ENCODE measurements around the gene PIGS.

The PIGS gene

DNA sequence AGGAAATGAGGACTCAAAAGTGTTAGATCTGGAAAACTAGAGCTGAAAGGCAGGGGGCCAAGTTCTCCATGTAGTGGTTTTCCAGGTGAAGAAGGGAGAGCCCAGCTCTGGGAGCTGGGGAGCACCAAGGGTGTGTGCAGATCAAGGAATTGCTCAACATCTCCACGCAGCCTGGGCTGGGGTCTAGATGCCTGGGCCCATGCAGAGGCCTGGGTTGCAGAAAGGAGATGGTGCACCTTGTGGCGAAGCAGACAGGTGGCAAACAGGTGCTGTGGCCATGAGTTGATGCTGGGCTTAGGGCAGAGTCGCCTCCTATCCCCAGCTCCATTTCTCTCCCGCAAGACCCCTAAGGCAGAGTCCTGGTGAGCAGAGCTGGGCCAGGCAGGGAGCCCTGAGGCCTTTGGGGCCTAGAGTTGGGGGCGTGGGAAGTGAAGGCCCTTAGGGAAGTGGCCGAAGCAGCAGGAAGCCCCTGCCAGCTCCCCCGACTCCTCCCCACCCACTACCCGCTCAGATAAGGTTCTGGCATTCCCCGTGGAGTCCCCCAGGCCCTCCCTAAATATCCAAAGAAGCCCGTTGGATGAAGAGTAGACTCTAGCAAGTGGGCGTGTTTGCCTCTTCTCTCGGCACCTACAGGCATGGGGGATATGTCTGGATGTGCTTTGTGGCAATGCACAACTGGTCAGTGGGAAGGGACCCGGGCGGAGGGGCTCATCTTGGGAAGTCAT, 64.4 kb downstream of the PIGS start:
- DNase-seq (ENCODE audit: low spot score): no peak

DNA sequence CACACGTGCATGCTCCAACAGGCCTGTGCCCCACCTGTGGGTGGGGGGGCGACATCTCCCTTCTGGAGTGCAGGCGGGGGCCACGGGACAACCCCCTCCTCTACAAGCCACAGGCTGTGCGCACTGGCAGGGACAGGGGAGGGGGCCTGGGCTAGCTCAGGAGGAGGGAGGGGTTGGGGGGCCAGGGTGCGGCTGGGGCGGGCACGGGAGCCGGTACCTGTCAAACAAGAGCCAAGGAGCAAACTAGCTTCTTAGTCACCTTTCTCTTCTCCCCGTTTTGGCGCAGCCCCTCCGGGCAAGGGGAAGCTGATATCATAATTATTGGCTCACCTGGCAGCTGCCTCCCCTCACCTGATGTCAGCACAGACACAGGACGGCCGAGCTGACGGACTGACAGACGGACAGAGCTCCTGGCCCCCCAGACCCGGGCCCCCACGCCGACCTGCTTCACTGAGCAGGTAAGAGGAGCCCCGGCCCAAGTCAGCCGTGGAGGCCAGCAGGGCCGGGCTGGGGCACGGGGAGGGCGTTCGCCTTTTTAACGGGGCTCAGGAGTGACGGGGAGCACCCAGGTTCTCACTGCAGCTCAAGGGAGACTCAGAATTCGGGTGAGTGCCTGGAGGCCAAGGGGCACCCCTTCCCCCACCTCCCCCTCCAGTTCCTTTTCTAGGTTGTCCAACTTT, 65.2 kb downstream of the PIGS start, which contains the start of gene FOXN1:
Gene FOXN1 (plus strand): TSS at position 363 of the 680 bp plus-strand sequence. CDS start 17,622 bp downstream, outside the sequence.
- DNase-seq (ENCODE audit: low spot score): no peak

DNA sequence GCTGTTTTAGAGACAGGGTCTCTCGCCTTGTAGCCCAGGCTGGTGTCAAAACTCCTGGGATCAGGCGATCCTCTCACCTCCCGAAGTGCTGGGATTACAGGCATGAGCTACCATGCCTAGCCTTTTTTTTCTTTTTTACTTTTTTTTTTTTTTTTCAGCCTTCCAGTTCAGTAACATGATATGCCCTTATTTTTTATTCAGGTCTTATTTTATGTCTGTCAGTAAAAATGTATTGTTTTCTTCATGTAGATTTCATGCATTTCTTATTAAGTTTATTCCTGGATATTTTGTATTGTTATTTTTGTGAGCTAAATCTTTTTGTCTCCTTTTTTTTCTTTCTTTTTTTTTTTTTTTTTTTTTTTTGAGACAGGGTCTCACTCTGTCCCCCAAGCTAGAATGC, 67.9 kb downstream of the PIGS start:
- DNase-seq (ENCODE audit: low spot score): no peak

Measured in NAMALWA (cell line).